ENCODE measurements around the gene LDB2.

- TF ChIP-seq EZH2 (IDR thresholded peaks at IDR 0.05; ENCODE audit: borderline replicate concordance, insufficient read depth, low read depth, low read length, poor library complexity, severe bottlenecking) (no peak), CTCF (IDR thresholded peaks at IDR 0.05) (no peak)
These were observed 309.8 kb downstream of the LDB2 start for GRCh38 chr4:16588651-16589050.
